Mucosa of rectum (tissue), 2 donors: ENCODE measurements around the gene POU2AF1.
"Not testable (repeated sequence)": the region's sequence is repeated elsewhere in the genome, so short reads cannot be mapped to it uniquely, and the experiment has no call there.

Source experiments
- H3K27ac ChIP-seq, 2 donors: one replicate each; pipeline ENCODE4 v1.7.0; 2013; ENCODE audit warnings: inconsistent platforms in 2 of 2, low read depth in 2 of 2, low read length in 2 of 2
- H3K27me3 ChIP-seq, 2 donors: one replicate each; pipeline ENCODE4 v1.7.0; 2013; ENCODE audit warnings: low read length in 2 of 2; ENCODE audit not compliant: control insufficient read depth in 2 of 2, insufficient read depth in 2 of 2
- H3K36me3 ChIP-seq, 2 donors: one replicate each; pipeline ENCODE4 v1.7.0; 2013; ENCODE audit warnings: low read length in 2 of 2; ENCODE audit not compliant: control insufficient read depth in 2 of 2, insufficient read depth in 2 of 2
- H3K4me1 ChIP-seq, 2 donors: one replicate each; pipeline ENCODE4 v1.7.0; 2013; ENCODE audit warnings: low read length in 2 of 2, mild to moderate bottlenecking in 1 of 2; ENCODE audit not compliant: control insufficient read depth in 2 of 2, insufficient read depth in 2 of 2
- H3K4me3 ChIP-seq, 2 donors: one replicate each; pipeline ENCODE4 v1.7.0; 2013; ENCODE audit warnings: low read length in 2 of 2
- H3K9ac ChIP-seq, 2 donors: one replicate each; pipeline ENCODE4 v1.7.0; 2013; ENCODE audit warnings: low read length in 2 of 2, low read depth in 1 of 2, mild to moderate bottlenecking in 1 of 2
- H3K9me3 ChIP-seq, 2 donors: one replicate each; pipeline ENCODE4 v1.7.0; 2013; ENCODE audit warnings: low read length in 2 of 2; ENCODE audit not compliant: control insufficient read depth in 2 of 2
- donor health status: healthy.
- donor health status: Normal muscosa, but diverticular disease.

The POU2AF1 gene

DNA sequence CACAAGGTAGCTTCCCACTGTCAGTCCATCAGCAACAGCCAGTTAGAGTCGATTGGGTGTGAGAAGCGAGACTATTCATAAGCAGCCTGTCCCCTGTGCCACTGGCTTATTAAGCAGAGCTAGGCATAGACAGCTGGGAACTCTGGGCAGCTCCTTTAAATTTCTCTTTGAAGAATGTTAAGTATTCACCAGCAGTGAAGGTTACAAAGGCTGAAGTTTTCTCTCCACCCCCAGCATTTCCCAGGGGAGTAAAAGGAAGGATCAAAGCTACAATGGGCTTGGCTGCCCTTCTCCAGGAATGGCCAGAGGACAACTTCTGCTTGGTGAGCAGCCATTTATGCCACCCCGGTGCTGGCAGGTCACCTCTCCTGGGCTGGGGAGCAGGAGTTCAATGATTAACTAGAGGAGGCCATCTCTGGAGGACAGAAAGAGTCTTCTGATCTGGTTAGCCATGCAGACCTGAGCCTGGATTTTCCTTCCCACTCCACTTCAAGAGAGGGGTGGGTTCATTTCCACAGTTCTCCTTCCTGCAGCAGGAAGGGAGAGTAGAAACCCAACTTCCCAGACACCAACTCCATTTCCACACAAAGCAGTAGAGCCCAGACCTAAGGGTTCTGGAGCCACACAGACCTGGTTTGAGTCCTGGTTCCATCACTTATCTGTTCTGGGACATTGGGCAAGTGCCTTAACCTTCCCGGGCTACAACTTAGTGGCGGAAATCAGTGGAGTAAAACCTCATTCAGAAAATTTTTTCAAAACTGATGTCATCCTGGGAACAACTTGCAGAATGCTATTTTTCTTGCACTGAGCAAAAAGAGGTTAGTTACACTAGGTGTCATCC is 58.1 kb downstream of the POU2AF1 start:
- Histone ChIP-seq H3K4me3 (no peak overlapping the region), H3K27ac (no peak overlapping the region), H3K9me3 (no peaks in the 10 kb centered on the region), H3K9ac (no peak overlapping the region), H3K36me3 (no peaks in the 10 kb centered on the region), H3K27me3 (no peaks in the 10 kb centered on the region), H3K4me1 (no peaks in the 10 kb centered on the region)

DNA sequence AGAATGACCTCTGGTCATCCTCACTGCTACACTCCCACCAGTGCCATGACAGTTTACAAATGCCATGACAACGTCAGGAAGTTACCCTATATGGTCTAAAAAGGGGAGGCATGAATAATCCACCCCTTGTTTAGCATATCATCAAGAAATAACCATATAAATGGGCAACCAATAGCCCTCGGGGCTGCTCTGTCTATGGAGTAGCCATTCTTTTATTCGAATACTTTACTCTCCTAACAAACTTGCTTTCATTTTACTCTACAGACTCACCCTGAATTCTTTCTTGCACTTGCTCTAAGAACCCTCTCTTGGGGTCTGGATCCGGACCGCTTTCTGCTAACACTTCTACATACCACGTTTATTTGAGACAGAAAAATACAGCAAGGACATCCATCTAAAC is 58.9 kb downstream of the POU2AF1 start:
- not testable (repeated sequence) for H3K9ac ChIP-seq, H3K36me3 ChIP-seq, H3K4me1 ChIP-seq, H3K27me3 ChIP-seq, H3K27ac ChIP-seq, H3K9me3 ChIP-seq, H3K4me3 ChIP-seq

GRCh38 chr11:111319296-111319695 is 59.8 kb downstream of the POU2AF1 start:
- no peak overlapping the region for H3K4me3 ChIP-seq

DNA sequence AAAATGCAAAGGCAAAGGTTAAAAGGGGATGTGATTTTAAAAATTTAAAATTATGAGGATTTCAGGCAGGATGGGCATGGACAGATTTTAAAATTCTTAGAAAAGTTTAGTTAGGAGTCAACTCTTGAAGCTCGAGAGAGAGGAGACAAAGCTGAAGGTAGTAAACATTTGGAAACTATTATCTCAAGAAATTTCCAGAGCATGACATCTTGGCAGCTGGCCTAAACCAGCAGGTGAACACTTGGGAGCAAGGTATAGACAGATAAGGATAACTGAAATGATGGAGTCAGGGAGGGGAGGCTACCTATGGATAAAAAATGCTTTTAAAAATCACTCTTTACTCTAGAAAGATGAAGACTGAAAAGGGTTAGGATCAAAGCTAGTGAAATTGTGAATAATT is 67.0 kb downstream of the POU2AF1 start:
- Histone ChIP-seq H3K27ac (no peak overlapping the region), H3K4me1 (peaks cover 11 to 21% of the 10 kb centered on the region in 2 donors), H3K9ac (no peak overlapping the region), H3K9me3 (no peaks in the 10 kb centered on the region), H3K27me3 (no peaks in the 10 kb centered on the region), H3K4me3 (no peak overlapping the region), H3K36me3 (no peaks in the 10 kb centered on the region)

More at GRCh38 chr11:111319296-111319695, 59.8 kb downstream of the POU2AF1 start:
- Histone ChIP-seq H3K27me3 (no peaks in the 10 kb centered on the region), H3K27ac (no peak overlapping the region), H3K9ac (no peak overlapping the region), H3K36me3 (no peaks in the 10 kb centered on the region), H3K9me3 (no peaks in the 10 kb centered on the region), H3K4me1 (no peaks in the 10 kb centered on the region)

- Histone ChIP-seq H3K27me3 (no peaks in the 10 kb centered on the region), H3K4me3 (no peak overlapping the region), H3K36me3 (no peaks in the 10 kb centered on the region), H3K9ac (no peak overlapping the region), H3K4me1 (peaks cover 11 to 21% of the 10 kb centered on the region in 2 donors), H3K27ac (no peak overlapping the region), H3K9me3 (no peaks in the 10 kb centered on the region)
Measured at GRCh38 chr11:111310723-111311122, 68.4 kb downstream of the POU2AF1 start.

DNA sequence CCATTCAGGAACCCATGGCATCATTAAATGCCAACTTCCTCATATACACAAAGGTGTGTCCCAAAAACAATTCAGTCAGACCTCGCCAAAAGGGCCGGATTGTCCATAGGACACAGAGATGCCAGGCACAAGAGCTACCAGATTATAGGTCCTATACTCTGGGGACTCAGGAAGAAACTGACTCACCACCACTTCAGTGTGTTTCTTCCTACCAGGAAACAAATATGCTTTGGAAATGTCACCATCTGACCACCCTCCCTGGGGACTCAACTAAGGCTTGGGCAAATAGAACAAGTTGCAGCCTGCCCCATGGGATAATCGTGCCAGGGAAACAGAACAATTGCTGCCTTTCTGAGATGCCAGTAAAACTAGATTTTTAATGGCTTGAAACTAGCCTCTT is 69.0 kb downstream of the POU2AF1 start:
- H3K4me1 ChIP-seq: peaks cover 11 to 21% of the 10 kb centered on the region in 2 donors
- no peaks in the 10 kb centered on the region for H3K27me3 ChIP-seq
- no peaks in the 10 kb centered on the region for H3K36me3 ChIP-seq
- H3K9me3 ChIP-seq: no peaks in the 10 kb centered on the region
- H3K9ac ChIP-seq: no peak overlapping the region
- H3K4me3 ChIP-seq: no peak overlapping the region
- peak overlapping the region; percentile 36 to 52 for H3K27ac ChIP-seq

DNA sequence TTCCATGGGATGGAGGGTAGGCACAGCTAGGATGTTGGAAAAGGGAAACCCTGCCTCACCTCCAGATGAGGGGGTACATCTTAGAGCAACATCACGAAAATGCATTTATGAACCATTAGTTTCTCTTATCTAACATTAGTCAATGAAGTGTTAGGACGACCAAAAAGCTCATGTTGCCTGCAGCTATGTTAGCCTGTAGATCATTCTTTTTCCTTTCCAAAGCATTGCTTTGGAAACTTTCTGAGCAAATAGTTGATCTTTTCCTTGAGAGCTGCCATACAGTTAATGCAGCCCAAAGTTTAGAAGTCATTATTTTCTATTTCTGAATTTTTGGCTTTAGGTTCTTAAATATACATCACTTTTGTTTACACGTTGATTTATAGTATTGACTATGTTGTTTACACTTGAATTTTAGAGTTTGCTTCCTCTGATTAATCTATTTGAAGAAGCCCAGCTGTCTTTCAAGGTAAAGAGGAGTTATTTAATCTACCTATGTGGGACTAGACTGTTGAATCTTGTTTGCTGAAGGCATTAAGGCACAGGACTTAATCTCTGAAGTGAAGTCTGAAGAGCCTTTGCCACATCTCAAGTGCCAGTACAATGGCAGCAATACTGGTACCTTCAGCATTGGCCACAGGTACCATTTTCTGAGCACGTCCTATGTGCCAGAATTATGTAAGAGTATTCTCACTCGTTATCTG is 69.7 kb downstream of the POU2AF1 start:
- H3K9me3 ChIP-seq: no peaks in the 10 kb centered on the region
- peak overlapping the region; percentile 36 to 52 for H3K27ac ChIP-seq
- H3K4me1 ChIP-seq: peaks cover 11 to 21% of the 10 kb centered on the region in 2 donors
- H3K36me3 ChIP-seq: no peaks in the 10 kb centered on the region
- no peak overlapping the region for H3K9ac ChIP-seq
- no peak overlapping the region for H3K4me3 ChIP-seq
- no peaks in the 10 kb centered on the region for H3K27me3 ChIP-seq

DNA sequence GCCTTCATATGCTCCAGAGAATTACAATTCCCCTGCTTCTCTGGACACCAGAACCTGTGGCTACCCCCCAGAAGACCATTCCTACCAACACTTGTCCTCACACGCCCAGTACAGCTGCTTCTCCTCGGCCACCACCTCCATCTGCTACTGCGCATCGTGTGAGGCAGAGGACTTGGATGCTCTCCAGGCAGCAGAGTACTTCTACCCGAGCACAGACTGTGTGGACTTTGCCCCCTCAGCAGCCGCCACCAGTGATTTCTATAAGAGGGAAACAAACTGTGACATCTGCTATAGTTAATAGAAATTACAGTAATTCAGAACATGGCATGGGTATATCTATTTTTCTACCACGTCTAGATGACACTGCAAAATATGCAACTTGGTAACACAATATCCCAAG is 70.9 kb downstream of the POU2AF1 start:
- peak overlapping the region; percentile 53 to 64 for H3K27ac ChIP-seq

GRCh38 chr11:111307472-111308108 is 71.5 kb downstream of the POU2AF1 start:
- Histone ChIP-seq H3K4me1 (peaks cover 17 to 26% of the 10 kb centered on the region in 2 donors), H3K9ac (no peak overlapping the region), H3K27ac (peak overlapping the region; percentile 53 to 64)

More for the DNA sequence above, 70.9 kb downstream of the POU2AF1 start:
- Histone ChIP-seq H3K27me3 (no peaks in the 10 kb centered on the region), H3K9me3 (no peaks in the 10 kb centered on the region), H3K4me1 (peaks cover 11 to 23% of the 10 kb centered on the region in 2 donors), H3K36me3 (no peaks in the 10 kb centered on the region), H3K9ac (no peak overlapping the region), H3K4me3 (peak overlapping the region in 1 of 2 donors; percentile 13)

DNA sequence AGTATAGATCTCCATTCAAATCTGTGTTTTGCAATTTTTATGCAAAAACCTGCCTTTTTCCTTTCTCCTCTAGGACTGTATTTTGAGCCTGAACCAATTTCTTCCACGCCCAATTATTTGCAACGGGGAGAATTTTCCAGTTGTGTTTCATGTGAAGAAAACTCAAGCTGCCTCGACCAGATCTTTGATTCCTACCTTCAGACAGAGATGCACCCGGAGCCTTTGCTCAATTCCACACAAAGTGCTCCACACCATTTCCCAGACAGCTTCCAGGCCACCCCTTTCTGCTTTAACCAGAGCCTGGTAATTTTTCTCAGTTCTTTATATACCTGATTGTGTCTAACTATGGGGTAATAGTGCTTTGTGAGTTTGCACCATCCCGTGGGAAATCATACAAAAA is 72.8 kb downstream of the POU2AF1 start:
- Histone ChIP-seq H3K36me3 (no peaks in the 10 kb centered on the region), H3K9me3 (no peaks in the 10 kb centered on the region)

More at GRCh38 chr11:111307472-111308108, 71.5 kb downstream of the POU2AF1 start:
- Histone ChIP-seq H3K36me3 (no peaks in the 10 kb centered on the region), H3K27me3 (no peaks in the 10 kb centered on the region), H3K4me3 (no peak overlapping the region), H3K9me3 (no peaks in the 10 kb centered on the region)

More for the DNA sequence above, 72.8 kb downstream of the POU2AF1 start:
- peaks cover 29 to 38% of the 10 kb centered on the region in 2 donors for H3K4me1 ChIP-seq
- H3K27ac ChIP-seq: no peak overlapping the region
- no peaks in the 10 kb centered on the region for H3K27me3 ChIP-seq
- H3K9ac ChIP-seq: no peak overlapping the region
- H3K4me3 ChIP-seq: no peak overlapping the region
